ENCODE results near the gene GREM2. TPM values are rescaled to one million over a fixed set of nuclear protein-coding genes. Genes with fewer than 3 reads are reported as not detected.

Gene GREM2
- polyA plus RNA-seq, 2 of the 4 experiments (the other 2 are of a cell fraction) = 0.13 to 0.59 TPM

DNA sequence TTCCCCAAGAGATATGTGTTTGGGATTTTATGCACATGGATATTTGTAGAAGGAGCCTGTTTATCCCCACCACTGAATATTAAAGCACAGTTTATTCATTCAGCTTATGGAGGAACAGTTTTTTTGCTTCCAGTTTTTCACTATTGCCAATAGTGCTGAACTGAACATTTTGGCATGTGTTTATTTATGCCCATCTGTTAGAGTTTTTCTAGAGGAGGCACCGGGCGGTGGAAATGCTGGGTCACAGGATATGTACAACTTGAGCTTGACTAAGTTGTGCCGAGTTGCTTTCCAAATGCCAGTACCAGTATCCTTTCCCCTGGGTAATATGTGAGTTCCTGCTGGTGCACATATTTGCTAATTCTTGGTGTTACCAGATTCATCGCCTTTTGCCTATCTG lies 111.3 kb downstream of the GREM2 start:
- H3K4me3 ChIP-seq = no peak overlapping the region
- H3K4me2 ChIP-seq = no peak overlapping the region
- no peaks in the 10 kb centered on the region for H3K9me3 ChIP-seq
- FAIRE-seq (no peak), ATAC-seq (no peak), DNase-seq (ENCODE audit: low read depth in 1 of 2, low spot score in 1 of 2) (no peak)
- ChIA-PET POLR2A (no interaction called here), CTCF (interaction anchor here (2.2 to 2.9 kb wide), 2 partner anchors 8 to 10 kb away, joined by 6 to 7 read pairs; no protein-coding TSS in a partner anchor)
- TF ChIP-seq ZFP36 (IDR thresholded peaks at IDR 0.05; ENCODE audit: borderline replicate concordance, partially characterized antibody) (no peak), PHF8 (IDR thresholded peaks at IDR 0.05; ENCODE audit: borderline replicate concordance, low read depth) (no peak), NPAS2 (CRISPR knock-in tag; IDR thresholded peaks at IDR 0.05; ENCODE audit: borderline replicate concordance) (no peak), CHD2 (IDR thresholded peaks at IDR 0.05; ENCODE audit: low read length, partially characterized antibody) (no peak), GATA3 (IDR thresholded peaks at IDR 0.05; ENCODE audit: borderline replicate concordance) (no peak), MYC (IDR thresholded peaks at IDR 0.05; ENCODE audit: borderline replicate concordance, low read length) (no peak), HEYL (CRISPR knock-in tag; IDR thresholded peaks at IDR 0.05) (no peak), ZC3H11A (IDR thresholded peaks at IDR 0.05) (no peak), BHLHE40 (IDR thresholded peaks at IDR 0.05; ENCODE audit: low read depth, low read length) (no peak), SMC3 (IDR thresholded peaks at IDR 0.05) (no peak)
- TF ChIP-seq, protein P1, sequence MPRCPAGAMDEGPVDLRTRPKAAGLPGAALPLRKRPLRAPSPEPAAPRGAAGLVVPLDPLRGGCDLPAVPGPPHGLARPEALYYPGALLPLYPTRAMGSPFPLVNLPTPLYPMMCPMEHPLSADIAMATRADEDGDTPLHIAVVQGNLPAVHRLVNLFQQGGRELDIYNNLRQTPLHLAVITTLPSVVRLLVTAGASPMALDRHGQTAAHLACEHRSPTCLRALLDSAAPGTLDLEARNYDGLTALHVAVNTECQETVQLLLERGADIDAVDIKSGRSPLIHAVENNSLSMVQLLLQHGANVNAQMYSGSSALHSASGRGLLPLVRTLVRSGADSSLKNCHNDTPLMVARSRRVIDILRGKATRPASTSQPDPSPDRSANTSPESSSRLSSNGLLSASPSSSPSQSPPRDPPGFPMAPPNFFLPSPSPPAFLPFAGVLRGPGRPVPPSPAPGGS (IDR thresholded peaks at IDR 0.05) = no peak
- H3K4me1 ChIP-seq = peaks cover 10% of the 10 kb centered on the region
- peak overlapping the region in 1 of 2 experiments; percentile 5; a peak in 1 of 6 replicates for H3K27ac ChIP-seq
- WGBS (ENCODE audit: missing lambda C conversion rate) = 97% methylated on average over 4 of the region's 4 CpGs

DNA sequence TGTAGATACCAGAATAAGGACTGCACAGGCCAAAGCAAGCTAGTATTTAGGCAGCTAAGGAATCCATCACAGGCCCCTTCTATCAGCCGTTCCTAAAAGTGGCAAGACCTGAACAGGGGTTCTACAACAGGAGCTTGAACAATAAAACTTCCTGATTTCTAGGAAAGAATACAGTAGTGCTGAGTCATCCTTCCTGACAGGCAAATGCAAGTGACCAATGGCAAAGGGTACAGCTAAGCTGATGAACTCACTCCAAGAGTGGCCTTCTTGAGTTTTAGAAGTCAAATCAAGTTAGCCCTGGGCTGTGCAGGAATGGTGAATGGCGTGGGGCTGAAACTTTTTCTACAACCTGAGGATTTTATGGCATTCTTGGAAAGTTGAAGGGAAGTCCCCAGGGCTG lies 112.9 kb downstream of the GREM2 start:
- 75% methylated on average over 2 of the region's 2 CpGs for WGBS (ENCODE audit: missing lambda C conversion rate)
- DNase-seq (ENCODE audit: low read depth in 1 of 2, low spot score in 1 of 2) = peak in 1 of 2 experiments; percentile 53
- ChIA-PET POLR2A (no interaction called here), CTCF (interaction anchor here (0.6 to 1.7 kb wide), 3 partner anchors 12 to 310 kb away, joined by 3 read pairs; no protein-coding TSS in a partner anchor)
- no peak overlapping the region for H3K4me3 ChIP-seq
- no peak overlapping the region for H3K4me2 ChIP-seq
- H3K4me1 ChIP-seq = peaks cover 12% of the 10 kb centered on the region
- TF ChIP-seq EHMT2 (IDR thresholded peaks at IDR 0.05; ENCODE audit: low read depth) (no peak), ZFP36 (IDR thresholded peaks at IDR 0.05; ENCODE audit: borderline replicate concordance, partially characterized antibody) (no peak), KDM1A (IDR thresholded peaks at IDR 0.05; ENCODE audit: low read depth) (no peak), FOXS1 (CRISPR knock-in tag; IDR thresholded peaks at IDR 0.05) (no peak), NFE2L2 (conservative IDR thresholded peaks at IDR 0.05; ENCODE audit: low read length) (peak; percentile 92), ESRRA (IDR thresholded peaks at IDR 0.05; ENCODE audit: borderline replicate concordance, low read length) (no peak), HOXA7 (CRISPR knock-in tag; IDR thresholded peaks at IDR 0.05) (no peak), EP300 (IDR thresholded peaks at IDR 0.05) (no peak), TFCP2L1 (CRISPR knock-in tag; IDR thresholded peaks at IDR 0.05) (no peak), SMC3 (IDR thresholded peaks at IDR 0.05) (no peak), RCOR1 (IDR thresholded peaks at IDR 0.05; ENCODE audit: low read depth, low read length) (no peak), MYC (IDR thresholded peaks at IDR 0.05; ENCODE audit: borderline replicate concordance, low read length) (no peak), NPAS2 (CRISPR knock-in tag; IDR thresholded peaks at IDR 0.05; ENCODE audit: borderline replicate concordance) (no peak), MAFK (IDR thresholded peaks at IDR 0.05; ENCODE audit: partially characterized antibody) (peak; percentile 97), FOSL2 (IDR thresholded peaks at IDR 0.05) (no peak), FOSL2 (CRISPR knock-in tag; IDR thresholded peaks at IDR 0.05) (no peak)
- TF ChIP-seq, protein P2, sequence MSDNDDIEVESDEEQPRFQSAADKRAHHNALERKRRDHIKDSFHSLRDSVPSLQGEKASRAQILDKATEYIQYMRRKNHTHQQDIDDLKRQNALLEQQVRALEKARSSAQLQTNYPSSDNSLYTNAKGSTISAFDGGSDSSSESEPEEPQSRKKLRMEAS (IDR thresholded peaks at IDR 0.05) = no peak
- TF ChIP-seq, protein P3, sequence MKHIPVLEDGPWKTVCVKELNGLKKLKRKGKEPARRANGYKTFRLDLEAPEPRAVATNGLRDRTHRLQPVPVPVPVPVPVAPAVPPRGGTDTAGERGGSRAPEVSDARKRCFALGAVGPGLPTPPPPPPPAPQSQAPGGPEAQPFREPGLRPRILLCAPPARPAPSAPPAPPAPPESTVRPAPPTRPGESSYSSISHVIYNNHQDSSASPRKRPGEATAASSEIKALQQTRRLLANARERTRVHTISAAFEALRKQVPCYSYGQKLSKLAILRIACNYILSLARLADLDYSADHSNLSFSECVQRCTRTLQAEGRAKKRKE (CRISPR knock-in tag; IDR thresholded peaks at IDR 0.05; ENCODE audit: low read depth) = no peak
- FAIRE-seq = no peak
- H3K27ac ChIP-seq = peak overlapping the region; percentile 45 to 76
- ATAC-seq = peak in 1 of 2 experiments; percentile 57; a peak in 2 of 6 replicates
- H3K9me3 ChIP-seq = no peaks in the 10 kb centered on the region

All from A549 (cell line).